ENCODE measurements around the gene NEK1.
"Not testable (repeated sequence)": the region's sequence is repeated elsewhere in the genome, so short reads cannot be mapped to it uniquely, and the experiment has no call there.

NEK1 gene

DNA sequence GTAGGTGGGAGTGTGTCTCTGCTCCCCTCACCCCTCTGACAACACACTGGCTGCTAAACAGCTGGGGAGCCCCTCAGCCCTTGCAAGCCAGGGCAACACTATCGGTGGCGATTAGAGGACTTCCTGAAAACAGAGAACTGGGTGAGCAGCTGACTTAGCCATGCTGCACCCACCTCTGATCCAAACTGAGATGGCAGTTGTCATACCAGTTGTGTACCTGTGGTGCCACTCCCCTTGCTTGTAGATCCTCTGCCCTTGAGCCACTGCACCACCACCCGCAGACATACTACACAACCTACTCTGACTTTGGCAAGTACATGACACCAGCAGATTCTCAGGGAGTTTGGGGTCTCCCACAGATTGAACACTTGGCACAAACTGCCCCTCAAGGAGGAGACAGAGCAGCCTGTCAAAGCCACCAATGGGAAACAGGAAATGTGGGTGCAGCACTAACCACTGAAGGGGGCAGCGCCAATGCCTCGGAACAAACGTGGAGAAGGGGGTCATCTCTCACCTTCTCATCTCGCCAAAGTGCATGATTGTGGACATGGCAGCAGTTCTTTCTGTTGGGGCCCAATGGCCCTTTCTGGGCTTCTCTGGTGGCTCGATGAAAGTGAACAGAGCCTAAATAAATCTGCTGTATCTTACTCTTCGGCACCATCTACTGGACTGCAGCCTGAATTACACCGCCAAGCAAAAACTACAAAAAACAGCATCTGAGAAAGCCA lies 119.8 kb downstream of the NEK1 start:
- peak; percentile 46 for DNase-seq

DNA sequence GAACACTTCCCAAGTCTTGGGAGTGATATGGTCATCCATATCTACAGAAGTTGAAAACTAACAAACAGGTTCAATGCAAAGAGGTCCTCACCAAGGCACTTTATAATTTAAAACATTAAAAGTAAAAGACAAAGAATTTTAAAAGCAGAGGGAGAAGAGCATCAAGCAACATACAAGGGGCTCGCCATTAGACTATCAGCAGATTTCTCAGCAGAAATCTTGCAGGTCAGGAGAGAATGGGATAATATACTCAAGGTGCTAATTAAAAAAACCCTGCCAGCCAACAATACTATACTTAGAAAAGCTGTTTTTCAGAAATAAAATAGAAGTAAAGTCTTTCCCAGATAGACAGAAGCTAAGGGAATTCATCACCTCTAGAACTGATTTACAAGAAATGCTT lies 121.2 kb downstream of the NEK1 start:
- DNase-seq = no peak

DNA sequence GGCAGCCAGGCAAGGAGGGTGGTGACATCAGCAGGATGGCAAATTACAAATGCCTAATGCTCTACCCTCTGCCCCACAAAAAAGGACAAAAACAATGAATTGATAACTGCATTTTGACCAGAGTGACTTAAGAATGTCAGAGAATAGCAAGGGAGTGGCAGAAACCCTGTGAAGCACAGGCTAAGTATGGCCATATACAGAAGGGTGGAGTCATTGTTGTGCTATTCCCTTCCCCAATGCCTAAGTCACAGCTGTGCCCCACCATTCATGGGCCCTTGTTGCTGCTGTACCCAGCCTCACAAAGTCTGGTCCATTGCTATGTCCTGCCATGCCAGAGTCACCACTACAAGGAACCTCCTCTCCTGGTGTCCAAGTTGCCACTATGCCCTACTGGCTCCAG lies 123.1 kb downstream of the NEK1 start:
- no peak for DNase-seq

DNA sequence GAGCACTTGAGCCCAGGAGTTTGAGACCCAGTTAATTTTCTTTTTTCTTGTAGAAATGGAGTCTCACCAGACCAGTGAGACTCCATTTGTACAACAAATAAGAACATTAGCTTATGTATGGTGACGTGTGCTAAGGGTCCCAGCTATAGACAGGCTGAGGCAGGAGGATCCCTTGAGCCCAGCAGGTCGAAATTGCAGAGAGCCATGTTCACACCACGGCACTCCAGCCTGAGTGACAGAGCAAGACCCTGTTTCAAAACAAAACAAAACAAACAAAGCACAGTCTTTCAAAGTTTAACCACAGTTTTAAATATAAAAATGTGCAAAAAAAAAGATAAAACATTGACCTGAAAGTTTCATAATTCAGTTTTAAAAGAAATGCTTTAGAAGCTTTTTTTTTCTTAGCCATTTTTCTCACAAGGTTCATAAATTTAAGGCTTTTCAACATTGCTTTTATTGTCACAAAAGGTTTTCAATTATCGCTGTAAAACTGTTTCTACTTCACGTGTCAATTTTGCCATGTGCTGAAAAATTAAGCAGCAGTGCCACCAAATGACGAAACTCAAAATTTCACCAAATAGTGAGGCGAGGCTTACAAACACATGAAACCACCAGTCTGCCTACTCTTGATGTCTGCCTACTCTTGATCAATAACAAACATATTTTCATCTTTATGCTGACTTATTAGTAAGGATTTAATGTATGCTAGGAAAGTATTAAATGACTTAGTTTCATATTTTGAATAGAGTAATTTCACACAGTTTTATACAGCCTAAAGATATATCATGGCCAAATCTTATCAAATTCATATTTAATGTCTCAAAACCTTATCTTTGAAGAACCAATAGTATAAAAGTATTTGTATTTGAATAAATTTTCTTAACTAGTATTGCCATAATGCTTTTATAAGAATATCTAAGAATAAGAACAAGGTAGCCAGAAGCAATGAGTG lies 126.3 kb downstream of the NEK1 start:
- peak; percentile 45 for DNase-seq

DNA sequence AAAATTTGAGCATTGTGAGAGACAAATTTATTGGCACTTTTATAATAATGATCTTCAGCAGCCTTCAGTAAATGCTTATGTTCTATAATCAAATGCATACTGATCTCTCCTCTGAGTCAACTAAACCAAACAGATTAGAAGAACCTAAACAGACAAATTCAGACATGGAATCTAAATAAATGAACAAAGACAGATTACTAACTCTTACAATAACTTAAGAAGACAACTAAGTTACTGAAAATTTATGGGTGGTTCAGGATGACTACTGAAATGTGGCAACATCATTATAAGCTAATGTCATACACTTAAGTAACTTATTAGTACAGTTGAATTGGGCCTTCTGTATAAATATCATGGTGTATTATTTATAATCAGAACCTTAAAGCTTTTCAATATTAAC lies 127.3 kb downstream of the NEK1 start:
- DNase-seq = no peak

DNA sequence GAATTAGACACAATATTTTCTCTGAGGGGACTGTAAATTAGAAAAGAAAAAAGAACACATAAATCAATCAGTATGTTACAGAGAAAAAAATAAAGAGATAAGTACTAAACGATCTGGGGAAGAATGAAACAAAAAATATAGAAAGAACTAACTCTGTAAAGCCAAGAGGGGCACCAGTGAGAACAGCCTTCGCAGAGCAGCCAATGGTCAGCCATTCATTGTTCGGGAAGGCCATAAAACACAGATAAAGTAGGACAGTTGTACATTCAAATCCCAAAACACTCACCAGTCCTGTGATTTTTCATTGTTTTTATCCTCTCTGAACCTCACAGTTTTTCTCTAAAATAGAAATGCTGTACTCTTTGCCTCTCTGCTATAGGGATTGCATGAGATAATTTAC lies 127.9 kb downstream of the NEK1 start:
- DNase-seq = no peak

DNA sequence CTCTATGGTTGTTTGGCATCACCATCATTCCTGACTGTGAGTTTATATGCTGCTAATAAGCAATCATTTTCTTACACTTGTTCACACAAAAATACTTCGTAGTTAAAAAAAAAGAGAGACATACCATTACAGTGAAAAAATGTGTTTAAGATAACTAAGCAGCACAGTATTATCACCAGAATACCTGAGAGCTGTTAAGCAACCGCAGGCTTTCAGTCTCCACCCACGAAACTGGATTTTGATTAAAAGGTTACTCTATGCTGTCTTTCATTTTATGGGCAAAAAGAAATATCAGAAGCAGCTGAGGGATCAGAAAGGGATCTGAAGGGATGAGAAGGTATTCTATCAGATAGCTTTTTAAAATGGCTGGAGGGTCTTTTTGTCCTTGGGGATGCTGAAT lies 148.3 kb downstream of the NEK1 start:
- no peak for DNase-seq

DNA sequence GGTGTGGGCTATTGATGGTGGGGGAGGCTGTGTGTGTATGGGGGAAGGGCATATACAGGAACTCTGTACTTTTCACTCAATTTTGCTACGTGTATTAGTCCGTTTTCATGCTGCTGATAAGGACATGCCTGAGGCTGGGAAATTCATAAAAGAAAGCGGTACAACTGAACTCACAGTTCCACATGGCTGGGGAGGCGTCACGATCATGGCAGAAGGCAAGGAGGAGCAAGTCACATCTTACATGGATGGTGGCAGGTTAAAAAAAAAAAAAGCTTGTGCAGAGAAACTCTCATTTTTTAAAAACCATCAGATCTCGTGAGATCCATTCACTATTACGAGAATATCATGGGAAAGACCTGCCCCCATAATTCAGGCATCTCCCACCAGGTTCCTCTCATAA lies 152.3 kb downstream of the NEK1 start:
- DNase-seq = no peak

DNA sequence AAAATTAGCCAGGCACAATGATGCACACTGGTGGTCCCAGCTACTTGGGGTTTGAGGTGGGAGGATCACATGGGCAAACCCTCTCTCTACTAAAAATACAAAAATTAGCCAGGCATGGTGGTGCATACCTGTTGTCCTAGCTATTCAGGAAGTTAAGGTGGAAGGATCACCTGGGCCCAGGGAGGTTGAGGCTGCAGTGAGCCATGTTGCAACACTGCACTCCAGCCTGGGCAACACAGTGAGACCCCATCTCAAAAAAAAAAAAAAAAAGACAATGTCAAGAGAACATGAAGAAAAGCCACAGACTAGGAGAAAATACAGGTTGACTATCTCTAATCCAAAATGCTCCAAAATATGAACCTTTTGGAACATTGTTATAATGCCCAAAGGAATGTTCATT lies 153.8 kb downstream of the NEK1 start:
- no peak for DNase-seq

DNA sequence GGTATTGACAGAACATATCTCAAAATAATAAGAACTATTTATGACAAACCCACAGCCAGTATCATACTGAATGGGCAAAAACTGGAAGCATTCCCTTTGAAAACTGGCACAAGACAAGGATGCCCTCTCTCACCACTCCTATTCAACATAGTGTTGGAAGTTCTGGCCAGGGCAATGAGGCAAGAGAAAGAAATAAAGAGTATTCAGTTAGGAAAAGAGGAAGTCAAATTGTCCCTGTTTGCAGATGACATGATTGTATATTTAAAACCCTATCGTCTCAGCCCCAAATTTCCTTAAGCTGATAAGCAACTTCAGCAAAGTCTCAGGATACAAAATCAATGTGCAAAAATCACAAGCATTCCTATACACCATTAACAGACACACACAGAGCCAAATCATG lies 159.7 kb downstream of the NEK1 start:
- not testable (repeated sequence) for DNase-seq

DNA sequence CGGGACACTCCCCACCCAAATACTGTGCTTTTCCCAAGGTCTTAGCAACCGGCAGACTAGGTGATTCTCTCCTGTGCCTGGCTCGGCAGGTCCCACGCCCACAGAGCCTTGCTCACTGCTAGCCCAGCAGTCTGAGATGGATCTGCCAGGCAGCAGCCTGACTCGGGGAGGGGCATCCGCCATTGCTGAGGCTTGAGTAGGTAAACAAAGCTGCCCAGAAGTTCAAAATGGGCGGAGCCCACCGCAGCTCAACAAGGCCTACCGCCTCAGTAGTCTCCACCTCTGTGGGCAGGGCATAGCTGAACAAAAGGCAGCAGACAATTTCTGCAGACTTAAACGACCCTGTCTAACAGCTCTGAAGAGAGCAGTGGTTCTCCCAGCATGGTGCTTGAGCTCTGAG lies 163.4 kb downstream of the NEK1 start:
- not testable (repeated sequence) for DNase-seq

DNA sequence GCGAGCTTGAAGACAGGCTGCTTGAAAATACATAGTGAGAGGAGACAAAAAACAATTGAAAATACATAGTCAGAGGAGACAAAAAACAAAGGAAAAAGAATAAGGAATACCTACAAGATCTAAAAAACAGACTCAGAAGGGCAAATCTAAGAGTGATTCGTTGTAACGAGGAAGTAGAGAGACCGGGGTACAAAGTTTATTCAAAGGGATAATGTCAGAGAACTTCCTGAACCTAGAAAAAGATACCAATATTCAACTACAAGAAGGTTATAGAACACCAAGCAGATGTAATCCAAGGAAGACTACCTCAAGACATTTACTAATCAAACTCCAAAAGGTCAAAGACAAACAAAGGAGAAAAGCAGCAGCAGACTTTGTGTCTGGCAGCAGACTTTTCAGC lies 165.6 kb downstream of the NEK1 start:
- no peak for DNase-seq

DNA sequence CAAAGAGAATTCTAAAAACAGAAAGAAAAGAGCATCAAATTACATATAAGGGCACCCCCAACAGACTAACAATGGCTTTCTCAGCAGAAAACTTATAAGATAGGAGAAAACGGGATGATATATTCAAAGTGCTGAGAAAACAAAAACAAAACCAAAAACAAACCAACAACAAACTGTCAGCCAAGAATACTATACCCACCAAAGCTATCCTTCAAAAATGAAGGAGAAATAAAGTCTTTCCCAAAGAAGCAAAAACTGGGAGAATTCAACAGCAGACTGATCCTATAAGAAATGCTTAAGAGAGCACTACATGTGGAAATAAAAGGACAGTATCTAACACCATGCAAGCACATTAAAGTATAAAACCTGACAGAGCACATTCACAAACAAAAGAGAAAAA lies 168.6 kb downstream of the NEK1 start:
- DNase-seq = no peak

DNA sequence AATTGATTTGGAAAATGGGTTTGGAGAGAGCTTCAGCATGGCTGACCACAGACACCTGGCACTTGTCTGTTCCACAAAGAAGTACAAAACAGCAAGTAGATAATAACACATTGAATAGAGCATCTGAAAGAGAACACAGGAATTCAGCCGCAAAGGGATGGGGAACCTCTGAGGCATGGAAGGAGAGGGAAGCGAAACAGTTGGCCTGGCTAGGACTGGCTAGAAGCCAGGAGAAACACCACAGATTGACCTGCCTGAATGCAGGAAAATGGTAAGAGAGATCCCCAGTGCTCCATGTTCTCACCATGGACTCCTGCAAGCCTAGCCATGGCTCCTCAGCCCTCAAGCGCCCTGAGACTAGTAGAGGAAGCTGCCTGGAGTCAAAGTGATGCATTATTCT lies 171.9 kb downstream of the NEK1 start:
- no peak for DNase-seq

DNA sequence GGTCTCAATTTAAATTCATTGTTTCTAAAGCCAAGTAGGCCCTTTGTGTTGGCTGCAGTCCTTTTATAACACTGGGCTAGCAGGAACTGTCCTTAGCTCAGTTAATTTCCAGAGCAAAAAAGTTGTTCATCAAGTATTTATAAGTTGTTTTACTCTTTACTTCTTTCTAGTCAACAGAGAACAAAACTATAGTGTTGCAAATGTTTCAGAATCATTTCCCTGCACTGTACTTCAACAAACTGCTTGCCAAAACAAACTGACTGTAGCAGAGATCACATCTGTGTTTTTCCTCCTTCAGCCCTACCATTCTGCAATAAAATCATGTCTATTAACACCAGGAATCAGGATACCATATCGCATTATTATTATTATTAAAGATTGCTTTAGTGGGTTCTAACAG lies 173.1 kb downstream of the NEK1 start:
- no peak for DNase-seq

DNA sequence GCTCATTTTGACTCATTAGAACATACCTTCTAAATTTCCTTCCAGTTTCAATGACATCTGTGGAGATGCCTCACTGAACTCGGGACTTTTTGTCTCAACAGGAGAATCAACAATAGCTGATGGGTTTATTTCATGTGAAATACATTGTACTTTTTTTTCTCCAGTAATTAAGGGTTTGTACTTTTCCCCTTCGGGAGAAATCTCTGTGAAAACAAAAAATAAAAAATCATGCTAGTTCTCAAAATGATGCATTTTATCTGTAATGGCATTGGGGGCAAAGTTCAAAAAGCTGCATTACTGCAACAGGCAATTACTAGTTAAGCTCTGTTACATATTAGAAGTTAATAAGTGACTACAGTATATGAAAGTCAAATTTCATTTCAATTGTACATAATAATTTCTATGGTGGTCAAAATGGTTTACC lies 174.3 kb downstream of the NEK1 start:
- DNase-seq = no peak

DNA sequence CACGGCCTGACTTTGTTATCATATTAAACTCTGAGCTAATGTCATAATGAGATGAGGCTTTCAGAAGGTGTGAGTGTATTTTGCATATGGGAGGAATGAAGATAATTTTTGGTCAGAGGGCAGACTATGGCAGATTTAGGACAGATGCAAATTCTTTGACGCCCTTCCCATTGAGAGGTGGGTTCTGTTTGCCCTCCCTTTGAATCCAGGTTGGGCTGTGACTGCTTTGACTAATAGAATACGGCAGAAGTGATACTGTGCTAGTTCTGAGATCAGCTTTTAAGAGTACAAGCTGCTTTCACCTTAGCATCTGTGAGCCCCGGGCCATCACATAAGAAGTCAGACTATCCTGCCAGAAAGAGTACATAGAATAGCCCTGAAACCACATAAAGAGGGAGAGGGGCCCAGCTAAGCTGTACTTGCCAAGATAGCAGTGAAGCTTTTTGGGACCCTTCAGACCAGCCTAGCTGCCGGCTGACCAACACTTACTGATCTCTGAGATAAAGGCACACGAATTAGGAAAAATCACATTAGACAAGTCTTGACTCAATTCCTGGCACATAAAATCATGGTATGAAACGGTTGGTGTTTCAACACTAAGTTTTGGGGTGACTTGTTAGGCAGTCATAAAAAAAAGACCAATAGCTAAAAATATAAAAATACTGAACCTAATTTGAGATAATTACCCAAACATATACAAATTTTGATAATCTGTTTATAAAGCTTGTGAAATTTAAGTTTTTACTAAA lies 174.9 kb downstream of the NEK1 start:
- no peak for DNase-seq

DNA sequence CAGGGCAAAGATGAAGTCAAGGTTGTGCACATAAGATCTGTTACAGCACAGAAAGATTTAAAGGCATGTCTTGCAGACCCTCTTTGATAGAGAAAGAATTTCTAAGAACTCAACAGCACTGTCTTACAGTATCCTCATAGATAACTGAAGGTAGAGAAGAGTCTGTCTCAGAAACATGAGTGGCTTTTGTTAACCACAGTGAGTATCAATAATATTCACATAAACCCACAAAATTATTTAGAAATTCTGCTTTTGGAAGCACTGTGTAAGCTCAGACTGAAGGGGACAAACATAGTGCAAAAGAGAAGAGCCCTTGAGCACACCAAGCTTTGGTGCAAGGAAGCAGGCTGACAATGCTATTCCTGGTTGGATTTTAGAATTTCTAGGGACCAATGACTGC lies 175.6 kb downstream of the NEK1 start:
- DNase-seq = no peak

DNA sequence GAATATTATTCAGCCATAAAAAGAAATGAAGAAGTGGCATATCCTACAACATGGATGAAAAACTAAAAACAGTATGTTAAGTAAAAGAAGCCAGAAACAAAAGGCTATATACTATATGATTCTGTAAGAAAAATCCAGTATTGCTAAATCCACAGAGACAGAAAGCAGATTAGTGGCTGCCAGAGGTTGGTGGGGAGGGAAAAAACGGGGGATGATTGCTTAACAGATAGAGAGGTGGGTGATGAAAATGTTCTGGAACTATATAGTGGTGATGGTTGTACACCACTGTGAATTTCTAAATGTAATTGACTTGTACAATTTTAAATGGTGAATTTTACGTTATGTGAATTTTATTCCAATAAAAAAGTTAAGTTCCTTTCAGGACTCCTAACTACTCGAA lies 184.0 kb downstream of the NEK1 start:
- no peak for DNase-seq

DNA sequence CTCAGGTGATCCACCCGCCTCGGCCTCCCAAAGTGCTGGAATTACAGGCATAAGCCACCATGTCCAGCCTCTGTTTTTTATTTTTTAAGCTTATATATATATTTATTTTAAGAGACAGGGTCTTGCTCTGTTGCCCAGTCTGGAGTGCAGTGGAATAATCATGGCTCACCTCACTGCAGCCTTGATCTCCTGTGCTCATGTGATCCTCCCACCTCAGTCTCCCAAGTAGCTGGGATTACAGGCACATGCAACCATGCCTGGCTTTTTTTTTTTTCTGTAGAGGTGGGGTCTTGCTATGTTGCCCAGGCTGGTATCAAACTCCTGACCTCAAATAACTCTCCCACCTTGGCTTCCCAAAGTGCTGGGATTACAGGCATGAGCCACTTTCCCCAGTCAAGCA lies 184.7 kb downstream of the NEK1 start:
- not testable (repeated sequence) for DNase-seq

DNA sequence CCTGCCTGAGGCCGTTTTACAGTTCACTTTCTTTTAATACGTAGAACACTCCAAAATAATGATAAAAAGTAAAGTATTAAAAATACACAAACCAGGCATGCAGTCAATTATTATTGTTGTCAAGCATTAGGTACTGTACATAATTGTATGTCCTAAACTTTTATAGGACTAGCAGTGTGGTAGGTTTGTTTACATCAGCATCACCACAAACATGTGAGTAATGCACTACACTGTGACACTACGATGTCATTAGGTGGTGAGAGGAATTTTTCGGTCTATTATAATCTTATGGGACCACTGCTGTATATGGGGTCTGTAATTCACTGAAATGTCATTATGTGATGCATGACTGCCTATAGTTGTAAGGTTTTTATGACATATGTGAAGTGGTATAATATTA lies 192.1 kb downstream of the NEK1 start:
- no peak for DNase-seq

DNA sequence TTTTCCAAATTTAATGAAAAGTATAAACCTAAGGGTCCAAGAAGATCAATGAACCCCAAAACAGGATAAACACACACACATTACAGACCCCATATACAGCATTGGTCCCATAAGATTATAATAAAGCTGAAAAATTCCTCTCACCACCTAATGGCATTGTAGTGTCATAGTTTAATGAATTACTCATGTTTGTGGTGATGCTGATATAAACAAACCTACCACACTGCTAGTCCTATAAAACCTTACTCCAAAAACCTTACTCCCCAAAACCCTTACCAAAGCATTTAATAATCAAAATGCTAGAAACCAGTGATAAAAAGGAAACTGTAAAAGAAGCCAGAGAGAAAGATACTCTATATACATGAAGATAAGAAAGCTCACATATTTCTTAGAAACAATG lies 193.5 kb downstream of the NEK1 start:
- no peak for DNase-seq

DNA sequence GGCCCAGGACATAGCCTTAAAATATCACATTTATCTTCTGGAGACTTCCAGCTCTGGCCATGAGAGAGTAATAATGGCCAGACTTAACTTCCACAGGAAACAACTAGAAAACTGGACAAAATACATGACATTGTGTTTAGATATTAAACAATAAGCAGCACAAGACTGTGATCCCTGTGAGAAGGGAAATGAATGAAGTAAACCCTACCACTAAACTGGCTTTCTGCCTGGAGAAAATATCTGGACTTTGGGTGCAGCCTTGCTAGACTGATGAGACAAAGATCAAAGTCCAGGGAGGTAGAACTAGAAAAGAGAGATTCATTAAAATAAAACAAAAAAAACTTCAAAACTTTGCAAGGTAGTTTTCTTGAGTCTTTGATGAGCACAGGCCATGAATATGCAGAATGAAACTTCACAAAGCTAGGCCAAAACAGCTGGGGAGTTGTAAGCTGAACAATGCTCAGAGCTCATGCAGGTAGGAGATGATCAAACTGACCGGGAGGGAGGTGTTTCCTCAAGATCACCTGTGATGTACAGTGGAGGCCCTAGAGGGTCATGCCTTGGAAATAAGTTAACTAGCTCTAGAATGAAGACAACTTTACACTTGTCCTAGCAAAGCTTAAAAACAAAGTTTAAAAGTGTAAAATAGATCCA lies 194.6 kb downstream of the NEK1 start:
- DNase-seq = no peak

Data from CD4-positive, alpha-beta T cell treated with Interleukin-10 for 1 hour (primary cell).